ENCODE measurements around the gene MORF4L1.
"Not testable (repeated sequence)": the region's sequence is repeated elsewhere in the genome, so short reads cannot be mapped to it uniquely, and the experiment has no call there.

MORF4L1 gene

DNA sequence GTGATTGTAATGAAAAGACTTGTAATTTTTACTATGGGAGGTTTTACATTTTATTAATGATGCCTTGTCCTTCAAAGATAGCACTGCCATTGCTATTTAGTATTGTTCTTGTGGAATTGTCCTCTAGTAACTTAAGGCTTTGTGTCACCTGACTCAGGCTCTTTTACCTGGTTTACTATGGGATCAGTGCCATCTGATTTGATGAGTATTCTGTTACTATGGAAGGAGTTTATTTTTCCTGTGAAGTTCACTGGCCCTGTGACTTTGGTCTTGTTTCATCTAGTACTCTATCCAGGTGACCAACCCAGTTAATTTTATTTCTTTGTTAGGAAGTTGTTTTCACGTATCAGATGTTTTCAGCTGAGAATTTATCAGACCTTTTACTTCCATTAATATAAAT, 9.0 kb downstream of the MORF4L1 start:
- Histone ChIP-seq H3K27me3 (ENCODE audit: control insufficient read depth, insufficient read depth, low read length) (no peaks in the 10 kb centered on the region), H3K9ac (ENCODE audit: low read length) (no peak overlapping the region), H3K36me3 (ENCODE audit: control insufficient read depth, insufficient read depth, low read length) (no peaks in the 10 kb centered on the region), H3K9me3 (ENCODE audit: control insufficient read depth, low read length) (no peaks in the 10 kb centered on the region), H3K4me3 (ENCODE audit: low read length) (no peak overlapping the region), H3K4me1 (ENCODE audit: control insufficient read depth, insufficient read depth, low read length) (peaks cover 18% of the 10 kb centered on the region)

DNA sequence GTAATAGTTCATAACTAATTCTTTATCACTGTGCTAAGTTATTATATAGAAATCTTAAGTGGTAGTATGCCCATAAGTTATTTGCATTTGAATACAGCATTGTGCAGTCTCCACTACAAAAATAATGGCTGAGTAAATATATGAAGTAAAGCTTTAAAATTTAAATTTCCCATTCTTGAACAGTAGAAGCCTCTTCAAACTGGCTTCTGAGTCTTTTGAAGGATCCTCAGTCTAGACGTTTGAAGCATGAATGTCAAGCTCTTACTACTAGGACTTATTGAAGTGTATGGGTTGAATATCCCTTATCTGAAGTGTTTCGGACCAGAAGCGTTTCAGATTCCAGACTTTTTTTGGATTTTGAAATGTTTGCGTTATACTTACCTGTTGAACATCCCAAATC, 16.3 kb downstream of the MORF4L1 start:
- no peaks in the 10 kb centered on the region for H3K27me3 ChIP-seq (ENCODE audit: control insufficient read depth, insufficient read depth, low read length)
- H3K4me1 ChIP-seq (ENCODE audit: control insufficient read depth, insufficient read depth, low read length): no peaks in the 10 kb centered on the region
- H3K36me3 ChIP-seq (ENCODE audit: control insufficient read depth, insufficient read depth, low read length): no peaks in the 10 kb centered on the region
- H3K9me3 ChIP-seq (ENCODE audit: control insufficient read depth, low read length): no peaks in the 10 kb centered on the region
- no peak overlapping the region for H3K9ac ChIP-seq (ENCODE audit: low read length)
- H3K4me3 ChIP-seq (ENCODE audit: low read length): no peak overlapping the region

DNA sequence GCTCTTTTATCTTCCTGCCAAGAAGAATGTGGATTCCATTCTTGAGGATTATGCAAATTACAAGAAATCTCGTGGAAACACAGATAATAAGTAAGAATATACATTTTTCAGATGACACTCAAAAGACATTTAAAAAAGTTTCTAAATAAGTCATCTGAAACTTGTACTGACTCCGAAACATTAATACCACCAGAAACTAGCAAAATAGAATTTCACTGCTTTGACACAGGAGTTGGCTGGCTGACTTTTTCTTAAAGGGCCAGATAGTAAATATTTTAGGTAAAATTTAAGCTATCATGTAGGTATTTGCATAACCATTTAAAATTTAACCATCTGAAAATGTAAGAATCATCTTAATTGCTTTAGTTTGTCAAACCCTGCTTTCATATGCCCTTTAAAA, 20.8 kb downstream of the MORF4L1 start:
- Histone ChIP-seq H3K36me3 (ENCODE audit: control insufficient read depth, insufficient read depth, low read length) (no peaks in the 10 kb centered on the region), H3K4me1 (ENCODE audit: control insufficient read depth, insufficient read depth, low read length) (no peaks in the 10 kb centered on the region), H3K9me3 (ENCODE audit: control insufficient read depth, low read length) (no peaks in the 10 kb centered on the region)

DNA sequence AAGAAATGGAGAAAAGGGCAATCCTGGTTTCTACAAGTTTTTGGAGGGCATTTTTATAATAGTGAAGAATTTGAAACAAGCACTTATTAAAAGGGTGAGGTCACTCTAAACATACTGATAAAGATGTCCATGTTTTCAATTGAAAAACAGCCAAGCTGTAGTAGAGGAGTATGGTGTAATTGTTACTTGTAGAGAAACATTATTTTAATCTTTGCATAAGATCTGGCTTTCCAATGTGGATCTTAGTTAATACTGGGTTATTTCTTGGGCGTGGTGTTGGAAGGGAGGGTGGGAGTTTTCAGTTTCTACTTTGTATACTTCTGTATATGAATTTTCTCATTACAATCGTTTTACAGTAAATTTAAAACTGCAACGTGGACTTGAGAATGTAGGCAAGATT, 22.8 kb downstream of the MORF4L1 start:
- Histone ChIP-seq H3K9ac (ENCODE audit: low read length) (no peak overlapping the region), H3K4me1 (ENCODE audit: control insufficient read depth, insufficient read depth, low read length) (no peaks in the 10 kb centered on the region), H3K36me3 (ENCODE audit: control insufficient read depth, insufficient read depth, low read length) (no peaks in the 10 kb centered on the region), H3K27me3 (ENCODE audit: control insufficient read depth, insufficient read depth, low read length) (no peaks in the 10 kb centered on the region), H3K4me3 (ENCODE audit: low read length) (no peak overlapping the region), H3K9me3 (ENCODE audit: control insufficient read depth, low read length) (no peaks in the 10 kb centered on the region)

More for the DNA sequence above, 20.8 kb downstream of the MORF4L1 start:
- no peak overlapping the region for H3K9ac ChIP-seq (ENCODE audit: low read length)
- no peak overlapping the region for H3K4me3 ChIP-seq (ENCODE audit: low read length)
- H3K27me3 ChIP-seq (ENCODE audit: control insufficient read depth, insufficient read depth, low read length): no peaks in the 10 kb centered on the region

DNA sequence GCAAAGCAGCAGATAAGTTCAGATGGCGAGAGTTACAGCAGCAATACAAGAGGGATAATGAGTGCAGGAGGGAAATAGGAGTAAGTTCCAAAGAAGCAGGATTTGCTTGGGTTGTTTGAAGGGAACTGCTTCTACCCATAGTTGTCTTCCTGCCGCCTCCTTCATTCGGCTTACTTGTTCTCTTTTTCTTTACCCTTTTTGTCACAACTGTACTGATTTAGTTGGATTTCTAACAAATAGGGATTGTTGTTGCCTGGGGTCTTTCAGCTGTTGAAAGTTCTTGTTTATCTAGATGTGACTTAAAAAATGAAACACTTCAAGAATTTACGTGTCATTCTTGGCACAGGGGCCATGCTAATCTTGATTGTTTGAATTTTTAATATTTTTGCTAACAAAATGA, 25.9 kb downstream of the MORF4L1 start:
- no peaks in the 10 kb centered on the region for H3K36me3 ChIP-seq (ENCODE audit: control insufficient read depth, insufficient read depth, low read length)
- H3K27me3 ChIP-seq (ENCODE audit: control insufficient read depth, insufficient read depth, low read length): no peaks in the 10 kb centered on the region
- no peak overlapping the region for H3K9ac ChIP-seq (ENCODE audit: low read length)

DNA sequence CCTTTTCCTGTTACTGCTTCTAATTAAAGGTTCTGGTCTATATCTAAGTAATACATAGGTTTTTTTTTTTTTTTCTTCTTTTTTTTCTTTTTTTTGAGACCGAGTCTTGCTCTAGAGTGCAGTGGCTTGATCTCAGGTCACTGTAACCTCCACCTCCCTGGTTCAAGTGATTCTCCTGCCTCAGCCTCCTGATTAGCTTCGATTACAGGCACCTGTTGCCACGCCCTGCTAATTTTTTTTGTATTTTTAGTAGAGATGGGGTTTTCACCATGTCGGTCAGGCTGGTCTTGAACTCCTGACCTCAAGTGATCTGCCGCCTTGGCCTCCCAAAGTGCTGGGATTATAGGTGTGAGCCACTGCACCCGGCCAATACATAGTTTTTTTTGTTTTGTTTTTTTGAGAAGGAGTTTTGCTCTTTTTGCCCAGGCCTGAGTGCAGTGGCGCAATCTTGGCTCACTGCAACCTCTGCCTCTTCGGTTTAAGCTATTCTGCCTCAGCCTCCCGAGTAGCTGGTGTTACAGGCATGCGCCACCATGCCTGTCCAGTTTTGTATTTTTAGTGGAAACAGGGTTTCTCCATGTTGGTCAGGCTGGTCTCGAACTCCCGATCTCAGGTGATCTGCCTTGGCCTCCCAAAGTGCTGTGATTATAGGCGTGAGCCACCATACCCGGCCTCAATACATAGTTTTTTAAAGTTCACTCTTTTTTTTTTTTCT, 28.3 kb downstream of the MORF4L1 start:
- H3K36me3 ChIP-seq (ENCODE audit: control insufficient read depth, insufficient read depth, low read length); H3K9ac ChIP-seq (ENCODE audit: low read length); H3K4me3 ChIP-seq (ENCODE audit: low read length); H3K27me3 ChIP-seq (ENCODE audit: control insufficient read depth, insufficient read depth, low read length); H3K9me3 ChIP-seq (ENCODE audit: control insufficient read depth, low read length); H3K4me1 ChIP-seq (ENCODE audit: control insufficient read depth, insufficient read depth, low read length): not testable (repeated sequence)

More for the DNA sequence above, 25.9 kb downstream of the MORF4L1 start:
- H3K9me3 ChIP-seq (ENCODE audit: control insufficient read depth, low read length): no peaks in the 10 kb centered on the region
- H3K4me3 ChIP-seq (ENCODE audit: low read length): no peak overlapping the region
- no peaks in the 10 kb centered on the region for H3K4me1 ChIP-seq (ENCODE audit: control insufficient read depth, insufficient read depth, low read length)

DNA sequence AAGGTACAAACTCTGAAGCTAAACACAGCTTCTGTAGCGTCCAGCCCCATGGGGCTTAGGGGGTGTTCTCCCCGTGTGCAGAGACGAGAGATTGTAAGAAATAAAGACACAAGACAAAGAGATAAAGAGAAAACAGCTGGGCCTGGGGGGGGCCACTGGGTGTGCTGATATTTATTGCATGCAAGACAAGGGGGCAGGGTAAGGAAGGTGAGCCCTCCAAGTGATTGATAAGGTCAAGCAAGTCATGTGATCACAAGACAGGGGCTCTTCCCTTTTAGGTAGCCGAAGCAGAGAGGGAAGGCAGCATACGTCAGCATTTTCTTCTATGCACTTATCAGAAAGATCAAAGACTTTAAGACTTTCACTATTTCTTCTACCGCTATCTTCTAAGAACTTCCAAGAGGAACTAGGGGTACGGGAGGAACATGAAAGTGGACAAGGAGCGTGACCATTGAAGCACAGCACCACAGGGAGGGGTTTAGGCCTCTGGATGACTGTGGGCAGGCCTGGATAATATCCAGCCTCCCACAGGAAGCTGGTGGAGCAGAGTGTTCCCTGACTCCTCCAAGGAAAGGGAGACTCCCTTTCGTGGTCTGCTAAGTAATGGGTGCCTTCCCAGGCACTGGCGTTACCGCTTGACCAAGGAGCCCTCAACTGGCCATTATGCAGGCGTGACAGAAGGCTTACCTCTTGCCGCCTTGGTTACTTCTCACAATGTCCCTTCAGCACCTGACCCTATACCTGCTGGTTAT, 29.8 kb downstream of the MORF4L1 start:
- H3K36me3 ChIP-seq (ENCODE audit: control insufficient read depth, insufficient read depth, low read length); H3K9me3 ChIP-seq (ENCODE audit: control insufficient read depth, low read length); H3K27me3 ChIP-seq (ENCODE audit: control insufficient read depth, insufficient read depth, low read length); H3K4me1 ChIP-seq (ENCODE audit: control insufficient read depth, insufficient read depth, low read length); H3K9ac ChIP-seq (ENCODE audit: low read length); H3K4me3 ChIP-seq (ENCODE audit: low read length): not testable (repeated sequence)

DNA sequence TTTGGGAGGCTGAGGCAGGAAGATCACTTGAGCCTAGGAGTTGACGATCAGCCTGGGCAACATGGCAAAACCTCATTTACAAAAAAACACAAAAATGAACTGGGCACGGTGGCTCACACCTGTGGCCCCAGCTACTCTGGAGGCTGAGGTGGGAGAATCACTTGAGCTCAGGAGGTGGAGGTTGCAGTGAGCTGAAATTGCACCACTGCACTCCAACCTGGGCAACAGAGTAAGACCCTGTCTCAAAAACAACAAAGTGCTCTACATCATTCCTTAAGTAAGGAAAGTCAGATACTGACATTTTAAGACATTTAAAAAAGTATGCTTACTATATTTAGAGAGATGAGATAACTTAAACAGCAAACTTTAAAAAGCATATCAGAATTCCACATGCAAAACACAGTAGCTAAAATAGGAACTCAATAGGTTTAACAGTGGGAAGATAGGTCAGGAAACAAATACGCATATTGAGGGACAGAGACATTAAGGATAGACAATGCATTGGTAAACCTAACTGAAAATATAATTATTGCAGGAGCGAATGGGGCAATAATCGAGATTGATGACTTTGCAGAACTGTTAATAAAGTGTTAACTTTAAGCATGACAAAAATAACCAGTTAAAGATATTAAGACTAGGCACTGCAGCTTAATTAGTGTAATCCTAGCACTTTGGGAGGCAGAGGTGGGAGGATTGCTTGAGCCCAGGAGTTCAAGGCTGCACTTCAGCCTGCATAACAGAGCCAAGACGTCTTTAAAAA, 32.1 kb downstream of the MORF4L1 start:
- H3K9ac ChIP-seq (ENCODE audit: low read length): no peak overlapping the region
- H3K9me3 ChIP-seq (ENCODE audit: control insufficient read depth, low read length): no peaks in the 10 kb centered on the region
- no peak overlapping the region for H3K4me3 ChIP-seq (ENCODE audit: low read length)
- H3K27me3 ChIP-seq (ENCODE audit: control insufficient read depth, insufficient read depth, low read length): no peaks in the 10 kb centered on the region
- no peaks in the 10 kb centered on the region for H3K4me1 ChIP-seq (ENCODE audit: control insufficient read depth, insufficient read depth, low read length)
- no peaks in the 10 kb centered on the region for H3K36me3 ChIP-seq (ENCODE audit: control insufficient read depth, insufficient read depth, low read length)

DNA sequence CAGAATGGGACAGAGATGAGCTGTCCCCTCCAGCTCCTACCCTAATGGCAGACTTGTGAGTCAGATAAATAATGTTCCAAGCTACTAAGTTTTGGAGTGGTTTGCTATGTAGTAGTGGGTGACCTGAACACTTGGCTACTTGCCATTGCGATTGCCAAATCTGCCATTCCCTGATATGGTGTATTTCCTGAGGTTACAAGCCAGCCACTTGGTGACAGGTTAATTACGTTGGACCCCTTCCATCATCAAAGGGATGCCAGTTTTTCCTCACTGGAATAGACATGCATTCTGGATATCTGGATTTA, 33.6 kb downstream of the MORF4L1 start:
- Histone ChIP-seq H3K27me3 (ENCODE audit: control insufficient read depth, insufficient read depth, low read length) (no peaks in the 10 kb centered on the region), H3K36me3 (ENCODE audit: control insufficient read depth, insufficient read depth, low read length) (peaks cover 4% of the 10 kb centered on the region), H3K4me1 (ENCODE audit: control insufficient read depth, insufficient read depth, low read length) (no peaks in the 10 kb centered on the region), H3K9ac (ENCODE audit: low read length) (no peak overlapping the region), H3K9me3 (ENCODE audit: control insufficient read depth, low read length) (no peaks in the 10 kb centered on the region), H3K4me3 (ENCODE audit: low read length) (no peak overlapping the region)

DNA sequence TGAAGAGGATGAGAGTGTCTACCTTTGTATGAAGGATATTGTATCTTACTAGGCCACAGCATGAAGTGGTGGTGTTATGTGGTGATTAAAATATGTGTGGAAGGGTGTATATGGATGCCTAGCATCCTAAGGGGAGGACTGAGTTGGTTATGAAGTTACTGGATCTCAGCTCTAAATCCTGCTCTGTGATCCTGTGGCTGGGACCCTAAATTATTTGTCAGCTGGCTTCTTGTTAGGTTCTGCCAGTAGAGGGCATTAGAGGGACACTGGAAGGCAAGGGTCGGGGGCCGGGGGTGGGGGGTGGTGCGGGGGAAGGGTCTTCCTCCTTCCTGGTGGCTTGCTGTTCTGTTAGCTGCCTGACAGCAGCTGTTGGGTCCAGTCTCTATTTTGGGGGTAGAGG, 34.9 kb downstream of the MORF4L1 start:
- Histone ChIP-seq H3K27me3 (ENCODE audit: control insufficient read depth, insufficient read depth, low read length) (no peaks in the 10 kb centered on the region), H3K9ac (ENCODE audit: low read length) (no peak overlapping the region), H3K4me1 (ENCODE audit: control insufficient read depth, insufficient read depth, low read length) (no peaks in the 10 kb centered on the region), H3K36me3 (ENCODE audit: control insufficient read depth, insufficient read depth, low read length) (peaks cover 4% of the 10 kb centered on the region), H3K9me3 (ENCODE audit: control insufficient read depth, low read length) (no peaks in the 10 kb centered on the region), H3K4me3 (ENCODE audit: low read length) (no peak overlapping the region)

DNA sequence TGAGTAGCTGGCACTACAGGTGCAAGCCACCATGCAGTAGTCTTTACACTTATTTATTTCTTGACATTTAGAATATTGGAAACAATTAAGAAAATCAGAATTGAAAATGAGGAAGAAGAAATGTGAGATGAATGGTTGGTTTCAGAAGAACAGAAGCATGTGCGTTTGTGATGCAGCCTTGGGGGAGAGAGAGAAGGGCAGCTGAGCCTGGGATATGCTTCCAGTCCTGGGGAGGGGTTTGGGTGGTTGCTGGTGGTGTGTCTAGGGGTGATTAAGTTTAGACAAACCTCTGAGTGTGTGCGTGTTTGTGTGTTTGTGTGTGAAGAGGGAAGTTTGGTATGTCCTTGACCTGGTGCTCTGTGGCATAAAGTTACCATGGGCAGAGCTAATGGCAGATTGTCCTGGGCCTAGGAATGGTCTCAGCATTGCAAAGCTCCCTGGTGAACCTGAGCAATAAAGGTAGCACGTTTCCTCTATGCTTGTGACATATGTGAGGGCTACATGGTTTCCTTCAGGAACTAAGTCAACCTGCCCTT, 36.5 kb downstream of the MORF4L1 start:
- peaks cover 6% of the 10 kb centered on the region for H3K4me1 ChIP-seq (ENCODE audit: control insufficient read depth, insufficient read depth, low read length)
- no peak overlapping the region for H3K4me3 ChIP-seq (ENCODE audit: low read length)
- peaks cover 4% of the 10 kb centered on the region for H3K36me3 ChIP-seq (ENCODE audit: control insufficient read depth, insufficient read depth, low read length)
- H3K9me3 ChIP-seq (ENCODE audit: control insufficient read depth, low read length): no peaks in the 10 kb centered on the region
- no peak overlapping the region for H3K9ac ChIP-seq (ENCODE audit: low read length)
- no peaks in the 10 kb centered on the region for H3K27me3 ChIP-seq (ENCODE audit: control insufficient read depth, insufficient read depth, low read length)

DNA sequence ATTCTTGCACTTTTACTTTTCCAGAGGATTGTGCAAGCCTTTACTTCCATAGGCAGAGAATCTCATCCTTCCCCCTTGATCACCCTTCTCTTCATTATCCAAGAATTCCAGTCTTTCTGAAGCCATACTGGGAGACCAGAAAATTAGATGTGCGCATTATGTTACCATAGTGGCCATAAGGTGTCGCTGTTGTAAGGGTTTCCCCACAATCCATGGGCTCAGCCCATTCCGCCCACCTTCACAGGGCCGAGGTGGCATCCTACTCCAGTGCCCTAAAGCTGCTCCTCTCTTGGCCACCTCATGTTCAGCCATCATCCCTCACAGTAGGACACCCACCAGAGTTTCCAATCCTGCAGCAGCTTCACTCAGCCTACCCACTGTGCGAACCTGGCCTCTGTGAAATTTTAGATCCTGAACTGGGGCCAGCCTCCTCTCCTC, 37.1 kb downstream of the MORF4L1 start:
- Histone ChIP-seq H3K9ac (ENCODE audit: low read length) (no peak overlapping the region), H3K4me1 (ENCODE audit: control insufficient read depth, insufficient read depth, low read length) (peaks cover 6% of the 10 kb centered on the region), H3K36me3 (ENCODE audit: control insufficient read depth, insufficient read depth, low read length) (peaks cover 4% of the 10 kb centered on the region)

More for the DNA sequence above, 37.1 kb downstream of the MORF4L1 start:
- Histone ChIP-seq H3K9me3 (ENCODE audit: control insufficient read depth, low read length) (no peaks in the 10 kb centered on the region), H3K27me3 (ENCODE audit: control insufficient read depth, insufficient read depth, low read length) (no peaks in the 10 kb centered on the region), H3K4me3 (ENCODE audit: low read length) (no peak overlapping the region)
